Keratinocyte (primary cell): Measurements from ENCODE around the gene NLRP11.
"Not testable (repeated sequence)": the region's sequence is repeated elsewhere in the genome, so short reads cannot be mapped to it uniquely, and the experiment has no call there.

Source experiments
- CTCF ChIP-seq, 3 experiments: IDR thresholded peaks in 1 of 3; conservative IDR thresholded peaks in 1 of 3; optimal IDR thresholded peaks in 1 of 3; 2 replicates in 2 of 3; 3 replicates in 1 of 3; pipeline versions ENCODE3 to v1.5.1; 2011; ENCODE audit warnings: low read length in 3 of 3, mild to moderate bottlenecking in 3 of 3, moderate library complexity in 2 of 3, control low read depth in 1 of 3, inconsistent platforms in 1 of 3; ENCODE audit not compliant: insufficient read depth in 2 of 3; ENCODE audit errors: extremely low read depth in 1 of 3
- EZH2 ChIP-seq: IDR thresholded peaks from one replicate; pipeline ENCODE4 v1.6.1; 2012; ENCODE audit warnings: inconsistent platforms, mild to moderate bottlenecking, low read length, moderate library complexity

- not testable (repeated sequence) for TF ChIP-seq CTCF (optimal IDR thresholded peaks at IDR 0.05 in 1 of 3, IDR thresholded peaks at IDR 0.05 in 1 of 3, conservative IDR thresholded peaks at IDR 0.05 in 1 of 3; ENCODE audit: extremely low read depth in 1 of 3, insufficient read depth in 2 of 3, low read length in 3 of 3); EZH2
Observed at GRCh38 chr19:55758797-55759196, 73.0 kb downstream of the NLRP11 start, which contains the start of gene RFPL4A.
